ENCODE measurements around the gene PLCZ1.
"Not testable (repeated sequence)": the region's sequence is repeated elsewhere in the genome, so short reads cannot be mapped to it uniquely, and the experiment has no call there.

PLCZ1 gene

GRCh38 chr12:18716236-18716635 lies 21.6 kb downstream of the PLCZ1 start:
- DNase-seq: no peak
- H3K36me3 ChIP-seq: no peaks in the 10 kb centered on the region
- no peak for TF ChIP-seq CTCF (IDR thresholded peaks at IDR 0.05; ENCODE audit: low read depth, low read length)
- no peak overlapping the region for H3K27ac ChIP-seq
- no peak overlapping the region for H3K4me3 ChIP-seq (ENCODE audit: low read depth, low read length)
- no peaks in the 10 kb centered on the region for H3K27me3 ChIP-seq (ENCODE audit: insufficient read depth, low read depth, severe bottlenecking)
- H3K9me3 ChIP-seq (ENCODE audit: severe bottlenecking): no peaks in the 10 kb centered on the region

GRCh38 chr12:18706798-18707197 lies 31.0 kb downstream of the PLCZ1 start:
- no peak overlapping the region for H3K4me3 ChIP-seq (ENCODE audit: low read depth, low read length)
- TF ChIP-seq CTCF (IDR thresholded peaks at IDR 0.05; ENCODE audit: low read depth, low read length): no peak
- no peaks in the 10 kb centered on the region for H3K27me3 ChIP-seq (ENCODE audit: insufficient read depth, low read depth, severe bottlenecking)
- H3K36me3 ChIP-seq: no peaks in the 10 kb centered on the region
- peaks cover 4% of the 10 kb centered on the region for H3K9me3 ChIP-seq (ENCODE audit: severe bottlenecking)
- H3K27ac ChIP-seq: no peak overlapping the region
- no peak for DNase-seq

DNA sequence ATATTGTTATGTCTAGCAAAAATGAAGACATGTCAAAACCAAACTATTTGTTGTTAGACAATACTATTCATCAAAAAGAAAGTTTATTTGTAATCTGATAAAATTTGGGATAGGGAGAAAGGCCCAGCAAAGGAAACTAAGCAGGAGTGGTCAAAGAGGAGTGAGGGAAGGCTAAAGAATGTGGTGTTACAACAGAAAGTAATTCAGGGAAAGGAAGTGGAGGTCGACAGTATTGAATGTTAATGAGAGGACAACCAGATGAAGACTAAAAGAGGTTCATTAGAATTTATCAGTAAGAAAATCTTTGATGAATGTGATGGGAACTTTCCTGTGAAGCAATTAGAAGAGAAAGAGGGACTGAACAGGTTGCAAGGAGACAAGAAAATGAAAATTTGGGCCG lies 33.9 kb downstream of the PLCZ1 start:
- H3K4me3 ChIP-seq (ENCODE audit: low read depth, low read length): no peak overlapping the region
- peaks cover 4% of the 10 kb centered on the region for H3K9me3 ChIP-seq (ENCODE audit: severe bottlenecking)
- no peak for TF ChIP-seq CTCF (IDR thresholded peaks at IDR 0.05; ENCODE audit: low read depth, low read length)
- no peak overlapping the region for H3K27ac ChIP-seq
- no peak for DNase-seq
- H3K27me3 ChIP-seq (ENCODE audit: insufficient read depth, low read depth, severe bottlenecking): no peaks in the 10 kb centered on the region
- H3K36me3 ChIP-seq: no peaks in the 10 kb centered on the region

- H3K27me3 ChIP-seq (ENCODE audit: insufficient read depth, low read depth, severe bottlenecking): no peaks in the 10 kb centered on the region
- no peak for DNase-seq
- TF ChIP-seq CTCF (IDR thresholded peaks at IDR 0.05; ENCODE audit: low read depth, low read length): no peak
- no peaks in the 10 kb centered on the region for H3K36me3 ChIP-seq
- H3K9me3 ChIP-seq (ENCODE audit: severe bottlenecking): peaks cover 4% of the 10 kb centered on the region
- no peak overlapping the region for H3K27ac ChIP-seq
- no peak overlapping the region for H3K4me3 ChIP-seq (ENCODE audit: low read depth, low read length)
Observed at GRCh38 chr12:18703321-18703720, 34.5 kb downstream of the PLCZ1 start.

DNA sequence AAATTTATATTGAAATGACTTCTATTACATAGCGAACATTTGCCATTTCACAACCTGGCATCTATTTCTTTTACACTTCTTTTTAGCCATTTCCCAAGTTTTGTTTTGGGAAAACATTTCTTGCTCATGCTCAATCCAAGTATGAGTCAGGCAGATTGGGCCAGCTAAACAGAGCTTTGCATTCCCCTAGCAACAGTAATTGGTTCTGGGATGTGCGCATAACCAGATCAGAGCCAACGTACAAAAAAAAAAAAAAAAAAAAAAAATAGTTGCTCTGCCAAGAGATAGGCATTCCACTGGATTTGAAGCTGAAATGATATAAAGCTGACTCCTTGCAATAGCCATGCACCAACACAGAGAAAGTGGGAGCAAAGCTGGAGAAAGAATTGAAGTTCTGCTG lies 37.5 kb downstream of the PLCZ1 start:
- no peak for DNase-seq
- no peak overlapping the region for H3K27ac ChIP-seq
- no peak overlapping the region for H3K4me3 ChIP-seq (ENCODE audit: low read depth, low read length)
- no peaks in the 10 kb centered on the region for H3K9me3 ChIP-seq (ENCODE audit: severe bottlenecking)
- no peak for TF ChIP-seq CTCF (IDR thresholded peaks at IDR 0.05; ENCODE audit: low read depth, low read length)
- H3K27me3 ChIP-seq (ENCODE audit: insufficient read depth, low read depth, severe bottlenecking): no peaks in the 10 kb centered on the region
- no peaks in the 10 kb centered on the region for H3K36me3 ChIP-seq

GRCh38 chr12:18696971-18697602 lies 40.7 kb downstream of the PLCZ1 start:
- H3K4me3 ChIP-seq (ENCODE audit: low read depth, low read length): no peak overlapping the region
- no peak for DNase-seq
- H3K9me3 ChIP-seq (ENCODE audit: severe bottlenecking): no peaks in the 10 kb centered on the region
- TF ChIP-seq CTCF (IDR thresholded peaks at IDR 0.05; ENCODE audit: low read depth, low read length): no peak
- H3K36me3 ChIP-seq: no peaks in the 10 kb centered on the region
- no peak overlapping the region for H3K27ac ChIP-seq
- H3K27me3 ChIP-seq (ENCODE audit: insufficient read depth, low read depth, severe bottlenecking): no peaks in the 10 kb centered on the region

DNA sequence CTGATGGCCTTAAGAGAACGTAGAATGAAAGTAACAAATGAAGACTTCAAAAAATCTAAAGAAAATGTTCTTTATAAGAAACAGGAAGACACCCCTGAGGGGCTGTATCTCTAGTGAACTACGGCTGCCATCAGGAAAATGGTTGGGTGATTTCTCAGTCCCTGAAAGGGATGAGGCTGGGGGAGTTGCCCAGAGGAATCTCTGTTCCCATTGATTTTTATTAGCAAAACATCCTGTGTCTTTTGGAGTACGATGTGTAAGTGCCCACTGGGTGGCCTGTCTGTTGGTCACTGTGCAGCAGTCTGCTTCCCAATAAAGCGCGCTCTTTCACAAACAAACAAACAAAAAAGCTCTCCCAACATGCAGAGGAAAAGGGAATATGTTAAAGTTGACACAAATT lies 43.8 kb downstream of the PLCZ1 start:
- not testable (repeated sequence) for H3K9me3 ChIP-seq (ENCODE audit: severe bottlenecking); H3K36me3 ChIP-seq; H3K27me3 ChIP-seq (ENCODE audit: insufficient read depth, low read depth, severe bottlenecking); H3K27ac ChIP-seq; DNase-seq; H3K4me3 ChIP-seq (ENCODE audit: low read depth, low read length)
